ENCODE measurements around the gene NCR3LG1.

The NCR3LG1 gene

DNA sequence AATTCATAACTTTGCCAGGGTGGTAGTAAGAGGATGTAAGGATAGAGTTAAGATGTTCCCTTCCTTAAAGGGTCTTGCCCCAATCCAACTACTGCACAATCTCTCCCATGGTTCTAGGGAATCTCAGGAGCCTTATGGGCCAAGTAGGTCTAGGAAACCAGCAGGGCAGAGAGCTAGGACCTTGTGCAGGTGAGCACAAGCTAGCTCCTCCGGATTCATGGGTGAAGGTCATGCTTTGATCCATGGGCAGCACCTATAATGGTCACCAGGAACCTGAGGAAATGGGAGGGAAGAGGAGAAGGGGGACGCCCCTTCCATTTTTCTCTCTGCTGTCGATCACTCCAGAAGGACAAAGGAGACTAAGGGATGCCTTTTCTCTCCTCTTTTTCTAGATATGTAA, 20.0 kb downstream of the NCR3LG1 start:
- peaks cover 93% of the 10 kb centered on the region for H3K36me3 ChIP-seq (ENCODE audit: insufficient read depth, low read length)
- H3K27ac ChIP-seq (ENCODE audit: low read depth, low read length), result no peak overlapping the region
- no peak overlapping the region for H2AFZ ChIP-seq (ENCODE audit: low read length, unreplicated experiment)
- no peak overlapping the region for H3K4me3 ChIP-seq (ENCODE audit: low read depth, low read length)
- no peaks in the 10 kb centered on the region for H3K27me3 ChIP-seq (ENCODE audit: insufficient read depth, low read length)
- H3K79me2 ChIP-seq (ENCODE audit: control insufficient read depth, insufficient read depth, low read length, unreplicated experiment), result no peaks in the 10 kb centered on the region
- no peaks in the 10 kb centered on the region for H3K4me1 ChIP-seq (ENCODE audit: control insufficient read depth, insufficient read depth, low read length, unreplicated experiment)

- Histone ChIP-seq H3K4me3 (ENCODE audit: low read depth, low read length) (no peak overlapping the region), H2AFZ (ENCODE audit: low read length, unreplicated experiment) (no peak overlapping the region), H3K4me1 (ENCODE audit: control insufficient read depth, insufficient read depth, low read length, unreplicated experiment) (peaks cover 2% of the 10 kb centered on the region), H3K79me2 (ENCODE audit: control insufficient read depth, insufficient read depth, low read length, unreplicated experiment) (no peaks in the 10 kb centered on the region), H3K27me3 (ENCODE audit: insufficient read depth, low read length) (no peaks in the 10 kb centered on the region), H3K36me3 (ENCODE audit: insufficient read depth, low read length) (peaks cover 80% of the 10 kb centered on the region), H3K27ac (ENCODE audit: low read depth, low read length) (no peak overlapping the region)
Observed at GRCh38 chr11:17375547-17375946, 23.9 kb downstream of the NCR3LG1 start.

DNA sequence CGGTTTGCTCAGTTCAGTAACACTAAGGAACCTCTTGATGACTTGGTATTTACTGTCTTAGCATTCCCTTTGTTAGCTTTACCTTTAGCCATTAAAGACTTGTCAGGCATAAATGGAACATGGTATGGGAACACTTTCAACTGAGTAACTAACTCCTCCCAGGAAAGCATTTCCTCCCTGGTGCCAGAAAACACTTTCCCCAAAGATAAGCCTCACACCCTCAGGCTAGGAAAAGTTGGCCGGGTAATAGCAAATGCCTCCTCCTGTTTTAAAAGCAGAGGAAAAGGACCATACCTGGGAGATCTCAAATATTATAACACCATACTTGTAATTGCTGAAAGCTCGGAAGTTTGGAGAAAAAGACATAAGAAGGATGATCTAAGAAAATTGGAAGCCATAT, 24.9 kb downstream of the NCR3LG1 start:
- Histone ChIP-seq H3K4me1 (ENCODE audit: control insufficient read depth, insufficient read depth, low read length, unreplicated experiment) (peaks cover 11% of the 10 kb centered on the region), H3K36me3 (ENCODE audit: insufficient read depth, low read length) (peaks cover 71% of the 10 kb centered on the region), H3K27me3 (ENCODE audit: insufficient read depth, low read length) (no peaks in the 10 kb centered on the region), H3K4me3 (ENCODE audit: low read depth, low read length) (no peak overlapping the region), H3K79me2 (ENCODE audit: control insufficient read depth, insufficient read depth, low read length, unreplicated experiment) (no peaks in the 10 kb centered on the region), H2AFZ (ENCODE audit: low read length, unreplicated experiment) (no peak overlapping the region), H3K27ac (ENCODE audit: low read depth, low read length) (no peak overlapping the region)

GRCh38 chr11:17378655-17379054, 27.1 kb downstream of the NCR3LG1 start:
- Histone ChIP-seq H3K36me3 (ENCODE audit: insufficient read depth, low read length) (peaks cover 49% of the 10 kb centered on the region), H3K27ac (ENCODE audit: low read depth, low read length) (no peak overlapping the region), H3K79me2 (ENCODE audit: control insufficient read depth, insufficient read depth, low read length, unreplicated experiment) (no peaks in the 10 kb centered on the region), H2AFZ (ENCODE audit: low read length, unreplicated experiment) (no peak overlapping the region), H3K27me3 (ENCODE audit: insufficient read depth, low read length) (no peaks in the 10 kb centered on the region), H3K4me1 (ENCODE audit: control insufficient read depth, insufficient read depth, low read length, unreplicated experiment) (peaks cover 15% of the 10 kb centered on the region), H3K4me3 (ENCODE audit: low read depth, low read length) (no peak overlapping the region)

DNA sequence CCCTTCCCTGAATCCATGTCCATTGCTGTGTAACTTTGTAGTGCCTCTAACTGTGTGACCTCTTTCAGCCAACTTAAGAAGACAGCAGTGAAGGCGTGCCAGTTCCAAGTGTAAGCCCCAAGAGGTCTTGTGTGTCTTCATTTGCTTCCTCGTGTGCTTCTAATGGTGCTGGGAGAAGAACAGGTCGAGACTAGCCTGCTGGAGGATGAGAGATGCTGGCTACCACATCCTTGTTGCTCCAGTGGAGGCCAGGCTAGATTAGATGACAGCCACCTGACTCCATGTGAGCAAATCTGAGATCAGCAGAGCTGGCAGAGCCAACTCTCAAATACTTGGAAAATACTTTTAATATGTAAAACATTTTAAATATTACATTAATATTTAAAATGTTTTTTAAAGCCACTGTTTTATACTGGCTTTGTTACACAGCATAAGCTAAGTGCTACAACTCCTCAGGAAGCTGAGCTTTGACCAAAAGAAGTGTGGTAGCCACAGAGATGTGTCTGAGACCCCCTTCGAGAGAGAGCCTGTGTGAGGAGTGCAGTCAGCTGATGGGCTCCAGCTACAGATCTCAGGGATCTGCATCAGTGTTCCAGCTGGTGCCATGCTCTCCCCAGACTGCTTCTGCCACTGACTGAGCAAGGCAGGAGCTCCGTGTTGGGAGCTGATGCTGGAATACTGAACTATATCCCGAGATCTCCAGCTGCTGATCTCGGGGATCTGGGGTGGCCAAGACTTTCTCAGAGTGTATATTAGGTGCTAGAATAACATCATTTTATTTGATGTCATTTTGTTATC, 28.0 kb downstream of the NCR3LG1 start:
- H3K27me3 ChIP-seq (ENCODE audit: insufficient read depth, low read length), result no peaks in the 10 kb centered on the region
- peaks cover 15% of the 10 kb centered on the region for H3K4me1 ChIP-seq (ENCODE audit: control insufficient read depth, insufficient read depth, low read length, unreplicated experiment)
- H3K27ac ChIP-seq (ENCODE audit: low read depth, low read length), result no peak overlapping the region
- no peak overlapping the region for H3K4me3 ChIP-seq (ENCODE audit: low read depth, low read length)
- peaks cover 41% of the 10 kb centered on the region for H3K36me3 ChIP-seq (ENCODE audit: insufficient read depth, low read length)
- H3K79me2 ChIP-seq (ENCODE audit: control insufficient read depth, insufficient read depth, low read length, unreplicated experiment), result no peaks in the 10 kb centered on the region
- no peak overlapping the region for H2AFZ ChIP-seq (ENCODE audit: low read length, unreplicated experiment)

- H3K79me2 ChIP-seq (ENCODE audit: control insufficient read depth, insufficient read depth, low read length, unreplicated experiment), result no peaks in the 10 kb centered on the region
- no peak overlapping the region for H3K4me3 ChIP-seq (ENCODE audit: low read depth, low read length)
- no peak overlapping the region for H2AFZ ChIP-seq (ENCODE audit: low read length, unreplicated experiment)
- H3K36me3 ChIP-seq (ENCODE audit: insufficient read depth, low read length), result peaks cover 27% of the 10 kb centered on the region
- H3K27ac ChIP-seq (ENCODE audit: low read depth, low read length), result no peak overlapping the region
- H3K27me3 ChIP-seq (ENCODE audit: insufficient read depth, low read length), result no peaks in the 10 kb centered on the region
- peaks cover 15% of the 10 kb centered on the region for H3K4me1 ChIP-seq (ENCODE audit: control insufficient read depth, insufficient read depth, low read length, unreplicated experiment)
Observed at GRCh38 chr11:17381156-17381555, 29.6 kb downstream of the NCR3LG1 start.

DNA sequence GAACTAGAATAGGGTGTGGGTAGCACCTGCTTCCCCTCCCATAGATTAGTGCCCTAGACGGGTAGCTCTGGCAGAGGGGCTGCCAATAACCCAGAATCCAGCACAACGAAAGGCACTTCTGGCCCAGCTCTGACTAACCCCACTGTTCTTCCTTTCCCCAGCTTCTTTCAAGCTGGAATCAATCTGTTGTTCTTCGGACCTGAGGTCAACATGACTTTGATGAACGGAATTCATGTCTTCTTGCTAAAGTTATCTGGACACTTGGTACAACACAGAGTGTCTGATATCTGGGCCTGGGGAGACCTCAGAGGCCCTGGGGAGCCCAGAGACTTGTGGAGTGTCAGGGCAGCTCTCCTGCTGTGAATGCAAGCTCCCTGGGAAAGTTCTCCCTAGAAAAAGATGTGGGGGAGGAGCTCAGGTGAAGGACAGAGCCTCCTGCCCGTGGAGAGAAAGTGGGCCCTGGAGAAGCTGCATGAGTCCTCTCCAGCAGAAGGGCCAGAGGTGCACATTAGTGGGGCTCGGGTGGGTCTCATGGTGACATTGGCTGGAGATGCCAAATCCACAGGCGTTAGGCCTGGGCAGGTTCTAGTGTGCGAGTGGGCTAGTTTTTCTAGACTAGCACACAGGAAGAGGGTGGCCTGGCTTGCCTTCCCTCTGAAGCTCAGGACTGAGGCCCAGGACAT, 30.6 kb downstream of the NCR3LG1 start:
- Histone ChIP-seq H3K27me3 (ENCODE audit: insufficient read depth, low read length) (no peaks in the 10 kb centered on the region), H3K4me1 (ENCODE audit: control insufficient read depth, insufficient read depth, low read length, unreplicated experiment) (peaks cover 15% of the 10 kb centered on the region), H3K79me2 (ENCODE audit: control insufficient read depth, insufficient read depth, low read length, unreplicated experiment) (no peaks in the 10 kb centered on the region), H3K4me3 (ENCODE audit: low read depth, low read length) (no peak overlapping the region), H3K27ac (ENCODE audit: low read depth, low read length) (no peak overlapping the region), H3K36me3 (ENCODE audit: insufficient read depth, low read length) (peaks cover 21% of the 10 kb centered on the region), H2AFZ (ENCODE audit: low read length, unreplicated experiment) (no peak overlapping the region)

GRCh38 chr11:17383461-17383860, 31.9 kb downstream of the NCR3LG1 start:
- Histone ChIP-seq H3K79me2 (ENCODE audit: control insufficient read depth, insufficient read depth, low read length, unreplicated experiment) (no peaks in the 10 kb centered on the region), H2AFZ (ENCODE audit: low read length, unreplicated experiment) (no peak overlapping the region)

GRCh38 chr11:17384002-17384511, 32.5 kb downstream of the NCR3LG1 start:
- no peaks in the 10 kb centered on the region for H3K79me2 ChIP-seq (ENCODE audit: control insufficient read depth, insufficient read depth, low read length, unreplicated experiment)
- no peak overlapping the region for H2AFZ ChIP-seq (ENCODE audit: low read length, unreplicated experiment)
- no peak overlapping the region for H3K4me3 ChIP-seq (ENCODE audit: low read depth, low read length)

More at GRCh38 chr11:17383461-17383860, 31.9 kb downstream of the NCR3LG1 start:
- Histone ChIP-seq H3K27me3 (ENCODE audit: insufficient read depth, low read length) (peaks cover under 1% of the 10 kb centered on the region; the same call in 1 of the 2 replicates), H3K27ac (ENCODE audit: low read depth, low read length) (no peak overlapping the region), H3K36me3 (ENCODE audit: insufficient read depth, low read length) (peaks cover 9% of the 10 kb centered on the region), H3K4me1 (ENCODE audit: control insufficient read depth, insufficient read depth, low read length, unreplicated experiment) (peaks cover 15% of the 10 kb centered on the region), H3K4me3 (ENCODE audit: low read depth, low read length) (no peak overlapping the region)

GRCh38 chr11:17385492-17385891, 33.9 kb downstream of the NCR3LG1 start:
- H3K27me3 ChIP-seq (ENCODE audit: insufficient read depth, low read length), result peaks cover 11% of the 10 kb centered on the region
- H3K4me3 ChIP-seq (ENCODE audit: low read depth, low read length), result no peak overlapping the region
- no peak overlapping the region for H2AFZ ChIP-seq (ENCODE audit: low read length, unreplicated experiment)
- H3K79me2 ChIP-seq (ENCODE audit: control insufficient read depth, insufficient read depth, low read length, unreplicated experiment), result no peaks in the 10 kb centered on the region
- no peak overlapping the region for H3K27ac ChIP-seq (ENCODE audit: low read depth, low read length)
- H3K36me3 ChIP-seq (ENCODE audit: insufficient read depth, low read length), result no peaks in the 10 kb centered on the region
- peaks cover 14% of the 10 kb centered on the region for H3K4me1 ChIP-seq (ENCODE audit: control insufficient read depth, insufficient read depth, low read length, unreplicated experiment)

More at GRCh38 chr11:17384002-17384511, 32.5 kb downstream of the NCR3LG1 start:
- Histone ChIP-seq H3K36me3 (ENCODE audit: insufficient read depth, low read length) (peaks cover 3% of the 10 kb centered on the region; the same call in 1 of the 2 replicates), H3K4me1 (ENCODE audit: control insufficient read depth, insufficient read depth, low read length, unreplicated experiment) (peaks cover 15% of the 10 kb centered on the region), H3K27me3 (ENCODE audit: insufficient read depth, low read length) (peaks cover 4% of the 10 kb centered on the region; the same call in 1 of the 2 replicates), H3K27ac (ENCODE audit: low read depth, low read length) (no peak overlapping the region)
